ENCODE results near the gene CPXM1. TPM values are rescaled to one million over a fixed set of nuclear protein-coding genes. Genes with fewer than 3 reads are reported as not detected.

The CPXM1 gene
- total RNA-seq, 1 experiment from 2014 or later: 0.17 TPM

DNA sequence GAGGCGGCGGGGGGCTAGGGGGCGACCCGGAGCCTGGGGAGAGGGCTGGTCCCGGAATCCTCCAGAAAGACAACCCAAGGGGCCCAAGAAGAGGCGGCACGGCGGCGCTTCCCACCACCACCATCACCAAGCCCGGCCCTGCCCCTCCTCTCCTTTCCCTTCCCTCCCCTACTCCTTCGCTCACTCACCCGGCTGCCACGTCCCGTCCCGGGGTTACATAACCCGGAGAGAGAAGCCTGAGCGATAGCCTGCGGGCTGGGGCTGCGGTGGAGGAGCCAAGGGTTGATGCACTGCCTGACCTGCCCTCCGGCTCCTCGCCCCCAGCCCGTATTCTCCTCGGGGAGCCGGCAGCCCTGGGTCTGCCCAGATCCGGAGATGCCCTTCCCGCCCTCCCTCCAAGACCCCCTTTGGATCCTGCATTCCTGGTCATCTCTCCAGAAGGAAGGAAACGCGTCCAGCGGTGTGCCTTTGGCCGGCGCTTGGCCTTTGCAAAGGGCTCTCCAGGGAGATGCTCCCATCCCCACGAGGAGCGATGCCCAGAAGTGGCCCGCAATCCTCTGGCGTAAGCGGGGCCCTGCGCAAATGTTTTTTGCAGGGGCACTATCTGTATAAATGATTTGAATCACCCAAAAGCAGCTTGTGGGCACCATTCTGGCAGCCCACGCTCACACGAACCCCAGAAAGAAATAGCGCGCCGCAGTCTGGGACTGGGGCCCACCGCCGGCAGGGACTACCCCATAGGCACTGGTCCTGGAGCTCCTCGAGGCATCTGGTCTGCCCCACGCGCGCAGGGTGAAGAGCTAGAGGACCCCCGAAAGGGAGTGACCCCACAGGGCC lies 4.6 kb upstream of the CPXM1 start:
- ChIA-PET CTCF (no interaction called here), POLR2A (no interaction called here), RAD21 (ENCODE audit: low non-redundant PET in 1 of 2, low total read pairs in 2 of 2, uncharacterized antibody in 2 of 2, unreplicated experiment in 2 of 2) (no interaction called here)
- Histone ChIP-seq H3K36me3 (ENCODE audit: control insufficient read depth in 1 of 2, insufficient read depth in 2 of 2, low read length in 2 of 2) (no peaks in the 10 kb centered on the region), H3K4me1 (ENCODE audit: control insufficient read depth in 1 of 2, insufficient read depth in 2 of 2, low read length in 2 of 2) (peaks cover 3 to 5% of the 10 kb centered on the region in 2 experiments; a peak in 2 of 4 replicates), H3K9me3 (ENCODE audit: control insufficient read depth in 1 of 2, insufficient read depth in 1 of 2, low read depth in 1 of 2, low read length in 2 of 2) (no peaks in the 10 kb centered on the region), H3K27me3 (ENCODE audit: insufficient read depth, low read length) (peaks cover 4% of the 10 kb centered on the region; the same call in 1 of the 2 replicates), H3K27ac (ENCODE audit: low read depth, low read length) (no peak overlapping the region), H3K4me3 (replicated peaks in 1 of 2; ENCODE audit: low read depth in 1 of 2, low read length in 2 of 2) (no peak overlapping the region), H3K9me2 (ENCODE audit: insufficient read depth) (no peaks in the 10 kb centered on the region), H3K9ac (ENCODE audit: low read length) (no peak overlapping the region), H2AFZ (ENCODE audit: low read depth, low read length, poor library complexity, severe bottlenecking) (no peak overlapping the region), H3K4me2 (ENCODE audit: low read length) (no peak overlapping the region), H3K79me2 (ENCODE audit: insufficient read depth, low read length) (no peaks in the 10 kb centered on the region), H4K20me1 (ENCODE audit: insufficient read depth) (no peaks in the 10 kb centered on the region)
- intact Hi-C loops (cut with micrococcal nuclease): no loop called here
- DNase-seq (ENCODE audit: low read depth, low spot score): no peak
- TF ChIP-seq ZFX (IDR thresholded peaks at IDR 0.05) (no peak), RAD21 (IDR thresholded peaks at IDR 0.05; ENCODE audit: low read depth) (no peak), FOSL1 (IDR thresholded peaks at IDR 0.05; ENCODE audit: low read depth) (no peak), CEBPB (IDR thresholded peaks at IDR 0.05; ENCODE audit: low read depth) (no peak), SRF (IDR thresholded peaks at IDR 0.05; ENCODE audit: low read depth) (no peak), EZH2phosphoT487 (IDR thresholded peaks at IDR 0.05; ENCODE audit: borderline replicate concordance) (no peak), YY1 (IDR thresholded peaks at IDR 0.05; ENCODE audit: extremely low read depth, insufficient replicate concordance, low read depth, low read length) (no peak), EGR1 (IDR thresholded peaks at IDR 0.05; ENCODE audit: low read depth) (no peak), CBX3 (IDR thresholded peaks at IDR 0.05; ENCODE audit: low read depth) (no peak), POLR2A (IDR thresholded peaks at IDR 0.05; ENCODE audit: borderline replicate concordance, extremely low read depth, insufficient read depth, insufficient read length) (no peak), CTCF (IDR thresholded peaks at IDR 0.05 in 2 of 3, conservative IDR thresholded peaks at IDR 0.05 in 1 of 3; ENCODE audit: borderline replicate concordance in 1 of 3, insufficient read depth in 1 of 3, low read depth in 2 of 3, low read length in 2 of 3) (no peak), MAX (IDR thresholded peaks at IDR 0.05) (no peak), SP1 (IDR thresholded peaks at IDR 0.05; ENCODE audit: low read depth) (no peak), EZH2 (IDR thresholded peaks at IDR 0.05) (no peak), ELF1 (IDR thresholded peaks at IDR 0.05; ENCODE audit: borderline replicate concordance, low read depth) (no peak)
- TF ChIP-seq, protein P1, sequence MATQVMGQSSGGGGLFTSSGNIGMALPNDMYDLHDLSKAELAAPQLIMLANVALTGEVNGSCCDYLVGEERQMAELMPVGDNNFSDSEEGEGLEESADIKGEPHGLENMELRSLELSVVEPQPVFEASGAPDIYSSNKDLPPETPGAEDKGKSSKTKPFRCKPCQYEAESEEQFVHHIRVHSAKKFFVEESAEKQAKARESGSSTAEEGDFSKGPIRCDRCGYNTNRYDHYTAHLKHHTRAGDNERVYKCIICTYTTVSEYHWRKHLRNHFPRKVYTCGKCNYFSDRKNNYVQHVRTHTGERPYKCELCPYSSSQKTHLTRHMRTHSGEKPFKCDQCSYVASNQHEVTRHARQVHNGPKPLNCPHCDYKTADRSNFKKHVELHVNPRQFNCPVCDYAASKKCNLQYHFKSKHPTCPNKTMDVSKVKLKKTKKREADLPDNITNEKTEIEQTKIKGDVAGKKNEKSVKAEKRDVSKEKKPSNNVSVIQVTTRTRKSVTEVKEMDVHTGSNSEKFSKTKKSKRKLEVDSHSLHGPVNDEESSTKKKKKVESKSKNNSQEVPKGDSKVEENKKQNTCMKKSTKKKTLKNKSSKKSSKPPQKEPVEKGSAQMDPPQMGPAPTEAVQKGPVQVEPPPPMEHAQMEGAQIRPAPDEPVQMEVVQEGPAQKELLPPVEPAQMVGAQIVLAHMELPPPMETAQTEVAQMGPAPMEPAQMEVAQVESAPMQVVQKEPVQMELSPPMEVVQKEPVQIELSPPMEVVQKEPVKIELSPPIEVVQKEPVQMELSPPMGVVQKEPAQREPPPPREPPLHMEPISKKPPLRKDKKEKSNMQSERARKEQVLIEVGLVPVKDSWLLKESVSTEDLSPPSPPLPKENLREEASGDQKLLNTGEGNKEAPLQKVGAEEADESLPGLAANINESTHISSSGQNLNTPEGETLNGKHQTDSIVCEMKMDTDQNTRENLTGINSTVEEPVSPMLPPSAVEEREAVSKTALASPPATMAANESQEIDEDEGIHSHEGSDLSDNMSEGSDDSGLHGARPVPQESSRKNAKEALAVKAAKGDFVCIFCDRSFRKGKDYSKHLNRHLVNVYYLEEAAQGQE (IDR thresholded peaks at IDR 0.05; ENCODE audit: low read depth): no peak
- TF ChIP-seq, protein P2, sequence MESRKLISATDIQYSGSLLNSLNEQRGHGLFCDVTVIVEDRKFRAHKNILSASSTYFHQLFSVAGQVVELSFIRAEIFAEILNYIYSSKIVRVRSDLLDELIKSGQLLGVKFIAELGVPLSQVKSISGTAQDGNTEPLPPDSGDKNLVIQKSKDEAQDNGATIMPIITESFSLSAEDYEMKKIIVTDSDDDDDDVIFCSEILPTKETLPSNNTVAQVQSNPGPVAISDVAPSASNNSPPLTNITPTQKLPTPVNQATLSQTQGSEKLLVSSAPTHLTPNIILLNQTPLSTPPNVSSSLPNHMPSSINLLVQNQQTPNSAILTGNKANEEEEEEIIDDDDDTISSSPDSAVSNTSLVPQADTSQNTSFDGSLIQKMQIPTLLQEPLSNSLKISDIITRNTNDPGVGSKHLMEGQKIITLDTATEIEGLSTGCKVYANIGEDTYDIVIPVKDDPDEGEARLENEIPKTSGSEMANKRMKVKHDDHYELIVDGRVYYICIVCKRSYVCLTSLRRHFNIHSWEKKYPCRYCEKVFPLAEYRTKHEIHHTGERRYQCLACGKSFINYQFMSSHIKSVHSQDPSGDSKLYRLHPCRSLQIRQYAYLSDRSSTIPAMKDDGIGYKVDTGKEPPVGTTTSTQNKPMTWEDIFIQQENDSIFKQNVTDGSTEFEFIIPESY (IDR thresholded peaks at IDR 0.05; ENCODE audit: extremely low read depth, insufficient replicate concordance, low read length): no peak
- ATAC-seq: no peak
- no TSS peak for BruUV-seq (replicated peaks)
